HG02943 (cell line): Measurements from ENCODE around the gene ATP2A2.
"Not testable (repeated sequence)": the region's sequence is repeated elsewhere in the genome, so short reads cannot be mapped to it uniquely, and the experiment has no call there.

ENCODE experiments used
- ATAC-seq: cut with Tn5 transposase; IDR thresholded peaks from one replicate; pipeline ENCODE4 v1.9.1; 2021; ENCODE audit warnings: mild to moderate bottlenecking, low read depth, moderate library complexity; ENCODE audit not compliant: unreplicated experiment

The ATP2A2 gene

GRCh38 chr12:110361216-110361615, 80.2 kb downstream of the ATP2A2 start:
- ATAC-seq, result no peak

DNA sequence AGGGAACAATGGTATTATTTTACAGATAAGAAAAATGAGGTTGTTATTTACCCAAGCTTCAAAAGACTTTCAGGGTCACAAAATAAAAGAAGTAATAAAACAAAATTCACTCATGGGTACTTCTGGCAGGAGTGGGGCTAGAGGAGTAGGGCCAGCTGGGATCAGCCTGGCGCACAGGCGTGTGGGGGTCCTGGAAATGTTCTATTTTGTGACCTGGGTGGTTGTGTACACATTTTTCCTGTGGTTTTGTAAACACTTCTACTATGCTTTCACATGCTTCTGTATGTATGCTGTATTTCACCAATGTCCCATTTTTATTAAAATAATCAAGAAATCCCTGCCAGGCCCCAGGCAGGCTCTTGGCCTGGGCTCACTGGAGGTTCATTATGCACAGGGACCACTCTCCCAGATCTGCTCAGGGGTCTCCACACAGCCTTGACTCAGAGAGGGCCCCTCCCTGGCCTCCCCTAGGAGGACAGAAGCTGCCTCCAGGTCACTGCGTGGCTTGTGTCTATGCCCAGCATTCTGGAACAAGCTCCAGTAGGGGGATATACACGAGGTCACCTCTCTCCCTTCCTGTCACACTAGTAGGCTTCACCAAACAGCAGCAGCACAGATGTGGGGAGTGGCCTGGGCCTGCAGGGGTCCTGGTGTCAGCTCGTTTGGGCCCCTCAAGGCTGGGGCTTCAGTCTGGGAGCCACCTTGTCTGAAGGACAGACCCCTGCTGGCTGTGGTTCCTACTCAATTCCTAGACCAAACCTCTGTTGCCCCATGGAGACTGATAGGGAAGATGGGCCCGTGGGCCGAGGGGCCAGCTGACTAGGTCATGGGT, 84.7 kb downstream of the ATP2A2 start:
- no peak for ATAC-seq

DNA sequence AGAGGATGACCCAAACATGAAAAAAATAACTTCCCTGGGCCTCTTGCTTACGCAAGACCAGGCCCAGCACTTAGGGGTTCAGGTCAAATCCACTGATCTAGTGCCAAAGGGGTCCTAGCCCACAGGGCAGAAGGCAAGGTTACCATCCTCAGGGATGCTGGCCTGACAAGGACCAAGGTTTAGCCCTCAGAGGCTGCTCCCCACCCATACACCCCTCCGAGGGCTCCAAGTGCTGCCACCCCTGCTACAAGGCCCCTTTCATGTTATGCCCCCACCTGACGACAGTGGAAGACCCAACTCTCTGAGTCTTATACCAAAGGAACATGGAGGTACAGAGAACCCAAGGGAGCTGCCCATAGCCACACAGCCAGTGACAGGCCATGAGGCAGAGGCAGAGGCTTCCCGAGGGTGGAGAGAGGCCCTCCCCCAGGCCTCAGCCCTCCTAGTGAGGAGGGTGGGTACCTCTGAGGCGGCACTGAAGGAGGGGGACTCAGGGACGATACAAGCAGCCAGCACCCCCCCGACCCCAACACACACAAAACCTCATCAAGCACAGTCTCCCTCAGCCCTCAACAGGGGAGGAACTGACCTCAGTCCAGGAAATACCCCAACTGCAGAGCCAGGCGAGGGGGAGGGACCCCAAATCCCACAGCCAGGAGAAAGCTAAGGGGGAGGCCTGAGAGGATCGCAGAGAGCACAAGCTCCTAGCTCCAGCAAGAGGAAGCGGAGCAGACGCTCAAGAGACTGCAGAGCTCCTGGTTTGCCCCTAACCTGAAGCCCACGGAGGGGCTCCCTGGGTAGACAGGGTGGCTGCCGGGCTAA, 85.5 kb downstream of the ATP2A2 start:
- ATAC-seq, result no peak

DNA sequence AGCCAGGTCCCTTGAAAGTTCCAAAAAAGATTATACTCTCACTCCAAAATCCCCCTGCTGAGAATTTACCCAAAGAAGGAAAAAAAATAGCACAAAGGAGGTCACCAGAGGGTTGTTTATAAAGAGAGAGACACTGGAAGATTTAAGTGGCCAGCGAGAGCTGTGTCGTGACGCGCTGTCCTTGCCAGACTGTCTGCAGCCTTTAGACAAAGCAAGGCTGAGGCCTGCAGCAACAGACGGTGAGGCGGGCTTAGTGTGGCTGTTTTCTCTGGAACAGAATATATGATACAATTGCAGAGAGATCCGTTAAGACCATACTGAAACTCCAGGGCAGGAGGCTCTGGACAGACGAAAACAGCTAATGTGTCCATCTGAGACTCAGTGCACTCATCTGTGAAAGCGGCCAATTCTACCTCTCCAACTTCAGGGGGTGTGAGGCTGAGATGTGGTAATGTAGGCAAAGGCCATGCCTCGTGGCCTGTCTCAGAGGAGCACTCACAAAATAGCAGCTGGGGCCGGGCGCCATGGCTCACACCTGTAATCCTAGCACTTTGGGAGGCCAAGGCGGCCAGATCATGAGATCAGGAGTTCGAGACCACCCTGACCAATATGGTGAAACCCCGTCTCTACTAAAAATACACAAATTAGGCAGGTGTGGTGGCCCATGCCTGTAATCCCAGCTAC, 86.3 kb downstream of the ATP2A2 start:
- no peak for ATAC-seq

DNA sequence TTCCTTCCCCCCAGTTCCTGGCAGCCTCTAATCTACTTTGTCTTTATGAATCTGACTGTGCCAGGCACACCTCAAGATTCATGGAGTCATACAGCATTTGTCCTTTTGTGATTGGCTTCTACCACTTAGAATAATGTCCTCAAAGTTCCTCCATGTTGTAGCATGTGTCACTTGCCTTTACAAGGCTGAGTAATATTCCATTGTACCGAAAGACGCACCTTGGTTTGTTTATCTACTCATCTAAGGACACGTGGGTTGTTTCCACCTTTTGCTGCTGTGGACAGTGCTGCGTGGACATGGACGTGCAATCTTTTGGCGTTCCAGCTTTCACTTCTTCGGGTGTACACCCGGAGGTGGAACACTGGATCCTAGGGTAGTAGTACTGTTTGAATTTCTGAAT, 88.9 kb downstream of the ATP2A2 start:
- ATAC-seq, result no peak

GRCh38 chr12:110370732-110371231, 89.7 kb downstream of the ATP2A2 start:
- no peak for ATAC-seq

- ATAC-seq, result no peak
Observed at GRCh38 chr12:110371408-110372055, 90.5 kb downstream of the ATP2A2 start.

GRCh38 chr12:110372056-110372425, 91.0 kb downstream of the ATP2A2 start:
- ATAC-seq, result no peak

GRCh38 chr12:110373025-110373424, 92.0 kb downstream of the ATP2A2 start:
- ATAC-seq, result no peak

GRCh38 chr12:110373425-110373824, 92.4 kb downstream of the ATP2A2 start:
- no peak for ATAC-seq

DNA sequence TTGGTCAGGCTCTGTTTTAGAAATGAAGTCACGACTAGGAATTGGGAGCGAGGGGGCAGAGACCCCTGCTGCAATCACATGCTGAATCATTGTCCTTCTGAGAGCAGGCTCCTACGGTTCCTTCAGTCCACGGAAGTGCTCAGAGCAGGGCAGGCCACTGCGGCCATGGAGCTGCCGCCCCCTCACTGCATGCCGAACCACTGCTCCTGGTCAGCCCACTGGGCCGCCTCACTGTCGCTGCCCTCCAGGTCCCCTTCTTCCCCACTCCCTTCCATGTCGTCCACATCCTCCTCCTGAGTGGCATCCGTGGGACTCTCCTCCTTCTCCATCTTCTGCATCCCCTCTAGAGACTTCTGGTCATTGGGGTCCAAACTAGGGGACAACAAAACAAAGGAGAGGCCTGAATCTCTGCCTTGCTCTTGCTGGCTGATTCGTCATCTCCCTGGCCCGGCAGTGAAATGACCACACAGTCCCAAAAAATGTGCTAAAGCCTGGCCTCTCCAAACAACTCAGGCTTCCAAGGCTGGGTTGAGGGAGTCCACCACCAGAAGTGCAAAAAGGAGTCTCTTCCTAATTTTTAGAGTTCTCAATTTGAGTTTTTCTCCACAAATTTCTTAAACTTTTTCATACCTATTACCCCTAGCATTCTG, 93.0 kb downstream of the ATP2A2 start:
- no peak for ATAC-seq

DNA sequence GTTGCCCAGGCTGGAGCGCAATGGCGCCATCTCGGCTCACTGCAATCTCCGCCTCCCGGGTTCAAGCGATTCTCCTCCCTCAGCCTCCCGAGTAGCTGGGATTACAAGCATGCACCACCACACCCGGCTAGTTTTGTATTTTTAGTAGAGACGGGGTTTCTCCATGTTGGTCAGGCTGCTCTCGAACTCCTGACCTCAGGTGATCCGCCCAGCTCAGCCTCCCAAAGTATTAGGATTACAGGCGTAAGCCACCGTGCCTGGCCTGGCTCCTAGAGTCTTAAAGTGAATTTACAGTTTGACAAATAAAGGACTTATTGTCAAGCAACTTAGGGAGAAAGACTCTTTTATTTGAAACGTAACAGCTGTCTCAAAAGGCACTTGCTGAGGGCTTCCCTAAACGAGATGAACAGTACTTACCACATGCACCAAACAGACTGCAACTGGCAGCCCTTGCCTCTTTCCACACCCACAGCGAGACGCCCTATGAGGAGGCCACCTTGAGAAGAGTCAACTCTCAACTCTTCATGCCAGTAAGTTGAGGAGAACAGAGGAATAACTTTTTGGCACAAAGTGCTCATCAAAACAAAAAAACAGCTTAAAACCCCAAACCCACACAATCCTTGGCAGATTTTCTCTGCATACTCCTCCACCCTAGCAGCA, 97.2 kb downstream of the ATP2A2 start:
- not testable (repeated sequence) for ATAC-seq

DNA sequence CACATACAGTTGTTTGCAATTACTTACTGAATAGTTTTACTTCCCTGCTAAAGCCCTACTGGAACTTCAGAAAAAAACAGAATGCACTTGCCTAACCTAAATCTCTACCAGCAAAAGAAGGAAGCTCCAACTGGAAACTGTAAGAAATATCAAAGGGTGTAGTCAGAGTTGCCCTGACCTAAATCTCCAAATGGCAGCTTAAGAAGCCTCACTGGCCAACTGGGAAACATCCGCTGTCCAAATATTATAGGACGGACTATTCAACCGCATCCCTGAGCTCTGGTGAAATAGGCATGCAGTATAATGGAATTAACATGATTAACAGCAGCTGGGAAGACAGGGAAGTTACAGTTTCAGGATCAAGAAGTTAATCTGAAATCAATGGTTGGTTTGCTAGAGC, 98.2 kb downstream of the ATP2A2 start:
- no peak for ATAC-seq

- ATAC-seq, result no peak
Observed at GRCh38 chr12:110379631-110380030, 98.6 kb downstream of the ATP2A2 start.

GRCh38 chr12:110382683-110383082, 101.6 kb downstream of the ATP2A2 start:
- no peak for ATAC-seq
